ENCODE results near the gene FCHO2. TPM values are rescaled to one million over a fixed set of nuclear protein-coding genes. Genes with fewer than 3 reads are reported as not detected.

FCHO2 gene
- total RNA-seq, 1 experiment from 2014 or later, result 5.1 TPM

GRCh38 chr5:73120222-73121118, 164.6 kb downstream of the FCHO2 start, which contains the start of gene TMEM171:
TSS of gene TMEM171 (plus strand) at chr5:73120575. CDS start at chr5:73123374, 2,799 bp downstream.
- no peaks in the 10 kb centered on the region for H3K27me3 ChIP-seq (ENCODE audit: low read length)
- no peaks in the 10 kb centered on the region for H3K79me2 ChIP-seq (ENCODE audit: low read length)
- no peak within 1 kb of the TSS for H3K4me3 ChIP-seq (ENCODE audit: low read length)
- H3K4me1 ChIP-seq (ENCODE audit: low read length), result no peaks in the 10 kb centered on the region
- H3K27ac ChIP-seq (ENCODE audit: low read length), result no peak within 1 kb of the TSS
- no peaks in the 10 kb centered on the region for H4K20me1 ChIP-seq (ENCODE audit: insufficient read depth, low read depth, low read length)
- DNase-seq, result no peak
- H3K36me3 ChIP-seq (ENCODE audit: insufficient read depth, low read length), result no peaks in the 10 kb centered on the region
- no peak within 1 kb of the TSS for H3K4me2 ChIP-seq (ENCODE audit: low read depth, low read length, poor library complexity, severe bottlenecking)
- H3K9me3 ChIP-seq (ENCODE audit: low read length), result no peaks in the 10 kb centered on the region
- no peaks in the 10 kb centered on the region for H3K9me2 ChIP-seq (replicated peaks; ENCODE audit: insufficient read depth, low read length)
- no peak within 1 kb of the TSS for H2AFZ ChIP-seq (ENCODE audit: low read length)
- no peak within 1 kb of the TSS for H3K9ac ChIP-seq (ENCODE audit: low read length)

GRCh38 chr5:73121119-73121463, 165.2 kb downstream of the FCHO2 start:
- no peaks in the 10 kb centered on the region for H3K27me3 ChIP-seq (ENCODE audit: low read length)
- no peak overlapping the region for H3K9ac ChIP-seq (ENCODE audit: low read length)

GRCh38 chr5:73122875-73123810, 167.3 kb downstream of the FCHO2 start:
- Histone ChIP-seq H3K79me2 (ENCODE audit: low read length) (no peaks in the 10 kb centered on the region), H3K9me3 (ENCODE audit: low read length) (no peaks in the 10 kb centered on the region), H3K4me2 (ENCODE audit: low read depth, low read length, poor library complexity, severe bottlenecking) (no peak overlapping the region), H3K9ac (ENCODE audit: low read length) (no peak overlapping the region), H3K9me2 (replicated peaks; ENCODE audit: insufficient read depth, low read length) (no peaks in the 10 kb centered on the region), H3K36me3 (ENCODE audit: insufficient read depth, low read length) (no peaks in the 10 kb centered on the region), H2AFZ (ENCODE audit: low read length) (no peak overlapping the region), H3K27ac (ENCODE audit: low read length) (no peak overlapping the region), H3K4me3 (ENCODE audit: low read length) (no peak overlapping the region), H3K27me3 (ENCODE audit: low read length) (no peaks in the 10 kb centered on the region), H4K20me1 (ENCODE audit: insufficient read depth, low read depth, low read length) (no peaks in the 10 kb centered on the region), H3K4me1 (ENCODE audit: low read length) (peaks cover 16% of the 10 kb centered on the region)
- DNase-seq, result no peak

More at GRCh38 chr5:73121119-73121463, 165.2 kb downstream of the FCHO2 start:
- Histone ChIP-seq H4K20me1 (ENCODE audit: insufficient read depth, low read depth, low read length) (no peaks in the 10 kb centered on the region), H3K4me3 (ENCODE audit: low read length) (no peak overlapping the region), H3K9me3 (ENCODE audit: low read length) (no peaks in the 10 kb centered on the region), H2AFZ (ENCODE audit: low read length) (no peak overlapping the region), H3K4me1 (ENCODE audit: low read length) (peaks cover 6% of the 10 kb centered on the region), H3K79me2 (ENCODE audit: low read length) (no peaks in the 10 kb centered on the region), H3K9me2 (replicated peaks; ENCODE audit: insufficient read depth, low read length) (no peaks in the 10 kb centered on the region), H3K4me2 (ENCODE audit: low read depth, low read length, poor library complexity, severe bottlenecking) (no peak overlapping the region), H3K36me3 (ENCODE audit: insufficient read depth, low read length) (no peaks in the 10 kb centered on the region), H3K27ac (ENCODE audit: low read length) (no peak overlapping the region)
- no peak for DNase-seq

GRCh38 chr5:73125289-73125688, 169.4 kb downstream of the FCHO2 start:
- Histone ChIP-seq H3K9me2 (replicated peaks; ENCODE audit: insufficient read depth, low read length) (no peaks in the 10 kb centered on the region), H3K4me2 (ENCODE audit: low read depth, low read length, poor library complexity, severe bottlenecking) (no peak overlapping the region), H3K4me3 (ENCODE audit: low read length) (no peak overlapping the region), H3K27ac (ENCODE audit: low read length) (no peak overlapping the region), H3K9me3 (ENCODE audit: low read length) (no peaks in the 10 kb centered on the region), H3K79me2 (ENCODE audit: low read length) (no peaks in the 10 kb centered on the region), H3K27me3 (ENCODE audit: low read length) (no peaks in the 10 kb centered on the region), H4K20me1 (ENCODE audit: insufficient read depth, low read depth, low read length) (no peaks in the 10 kb centered on the region), H2AFZ (ENCODE audit: low read length) (no peak overlapping the region), H3K4me1 (ENCODE audit: low read length) (peaks cover 16% of the 10 kb centered on the region), H3K36me3 (ENCODE audit: insufficient read depth, low read length) (no peaks in the 10 kb centered on the region), H3K9ac (ENCODE audit: low read length) (no peak overlapping the region)
- DNase-seq, result no peak

GRCh38 chr5:73126381-73126780, 170.5 kb downstream of the FCHO2 start:
- H3K36me3 ChIP-seq (ENCODE audit: insufficient read depth, low read length), result no peaks in the 10 kb centered on the region
- H3K27me3 ChIP-seq (ENCODE audit: low read length), result no peaks in the 10 kb centered on the region
- H3K4me2 ChIP-seq (ENCODE audit: low read depth, low read length, poor library complexity, severe bottlenecking), result peak overlapping the region; percentile 32
- H3K4me3 ChIP-seq (ENCODE audit: low read length), result 0 out of 2 replicates have a peak overlapping the region, but pooled peaks have one; percentile 7
- no peaks in the 10 kb centered on the region for H3K9me3 ChIP-seq (ENCODE audit: low read length)
- H4K20me1 ChIP-seq (ENCODE audit: insufficient read depth, low read depth, low read length), result no peaks in the 10 kb centered on the region
- no peak overlapping the region for H3K27ac ChIP-seq (ENCODE audit: low read length)
- peak; percentile 68 for DNase-seq
- H3K79me2 ChIP-seq (ENCODE audit: low read length), result no peaks in the 10 kb centered on the region
- peaks cover 16% of the 10 kb centered on the region for H3K4me1 ChIP-seq (ENCODE audit: low read length)
- no peaks in the 10 kb centered on the region for H3K9me2 ChIP-seq (replicated peaks; ENCODE audit: insufficient read depth, low read length)
- 0 out of 2 replicates have a peak overlapping the region, but pooled peaks have one; percentile 39 for H2AFZ ChIP-seq (ENCODE audit: low read length)
- no peak overlapping the region; the same call in 1 of the 2 replicates for H3K9ac ChIP-seq (ENCODE audit: low read length)

GRCh38 chr5:73126957-73127356, 171.1 kb downstream of the FCHO2 start:
- Histone ChIP-seq H3K4me2 (ENCODE audit: low read depth, low read length, poor library complexity, severe bottlenecking) (peak overlapping the region; percentile 32), H3K79me2 (ENCODE audit: low read length) (no peaks in the 10 kb centered on the region), H3K4me1 (ENCODE audit: low read length) (peaks cover 16% of the 10 kb centered on the region), H3K27ac (ENCODE audit: low read length) (no peak overlapping the region), H3K4me3 (ENCODE audit: low read length) (no peak overlapping the region), H3K27me3 (ENCODE audit: low read length) (no peaks in the 10 kb centered on the region), H3K9me2 (replicated peaks; ENCODE audit: insufficient read depth, low read length) (no peaks in the 10 kb centered on the region), H3K9ac (ENCODE audit: low read length) (no peak overlapping the region), H3K9me3 (ENCODE audit: low read length) (no peaks in the 10 kb centered on the region), H2AFZ (ENCODE audit: low read length) (no peak overlapping the region), H3K36me3 (ENCODE audit: insufficient read depth, low read length) (no peaks in the 10 kb centered on the region), H4K20me1 (ENCODE audit: insufficient read depth, low read depth, low read length) (no peaks in the 10 kb centered on the region)
- no peak for DNase-seq

- H3K4me3 ChIP-seq (ENCODE audit: low read length), result no peak overlapping the region
- H3K9me3 ChIP-seq (ENCODE audit: low read length), result no peaks in the 10 kb centered on the region
- H3K27me3 ChIP-seq (ENCODE audit: low read length), result no peaks in the 10 kb centered on the region
- DNase-seq, result no peak
- no peaks in the 10 kb centered on the region for H3K79me2 ChIP-seq (ENCODE audit: low read length)
- H3K4me2 ChIP-seq (ENCODE audit: low read depth, low read length, poor library complexity, severe bottlenecking), result no peak overlapping the region
- H3K9me2 ChIP-seq (replicated peaks; ENCODE audit: insufficient read depth, low read length), result no peaks in the 10 kb centered on the region
- no peaks in the 10 kb centered on the region for H4K20me1 ChIP-seq (ENCODE audit: insufficient read depth, low read depth, low read length)
- peaks cover 16% of the 10 kb centered on the region for H3K4me1 ChIP-seq (ENCODE audit: low read length)
- no peak overlapping the region for H3K27ac ChIP-seq (ENCODE audit: low read length)
- H3K36me3 ChIP-seq (ENCODE audit: insufficient read depth, low read length), result no peaks in the 10 kb centered on the region
- H3K9ac ChIP-seq (ENCODE audit: low read length), result no peak overlapping the region
- H2AFZ ChIP-seq (ENCODE audit: low read length), result no peak overlapping the region
These were observed 173.3 kb downstream of the FCHO2 start for GRCh38 chr5:73129143-73129542.

- no peaks in the 10 kb centered on the region for H4K20me1 ChIP-seq (ENCODE audit: insufficient read depth, low read depth, low read length)
- H3K4me1 ChIP-seq (ENCODE audit: low read length), result peaks cover 13% of the 10 kb centered on the region
- no peaks in the 10 kb centered on the region for H3K79me2 ChIP-seq (ENCODE audit: low read length)
- no peaks in the 10 kb centered on the region for H3K9me3 ChIP-seq (ENCODE audit: low read length)
- no peaks in the 10 kb centered on the region for H3K36me3 ChIP-seq (ENCODE audit: insufficient read depth, low read length)
- no peak overlapping the region for H3K27ac ChIP-seq (ENCODE audit: low read length)
- DNase-seq, result no peak
- no peak overlapping the region for H3K4me3 ChIP-seq (ENCODE audit: low read length)
- no peak overlapping the region for H2AFZ ChIP-seq (ENCODE audit: low read length)
- H3K27me3 ChIP-seq (ENCODE audit: low read length), result no peaks in the 10 kb centered on the region
- H3K9me2 ChIP-seq (replicated peaks; ENCODE audit: insufficient read depth, low read length), result no peaks in the 10 kb centered on the region
- no peak overlapping the region for H3K9ac ChIP-seq (ENCODE audit: low read length)
- H3K4me2 ChIP-seq (ENCODE audit: low read depth, low read length, poor library complexity, severe bottlenecking), result no peak overlapping the region
These were observed 175.0 kb downstream of the FCHO2 start for GRCh38 chr5:73130811-73131210.
